Activated CD4-positive, alpha-beta memory T cell treated with anti-CD3 and anti-CD28 coated beads, Interleukin-2, amount 10 ng/mL, durations not matched to agents 7 days and 5 days (primary cell): ENCODE measurements around the gene QSOX2. TPM values are rescaled to one million over a fixed set of nuclear protein-coding genes. Genes with fewer than 3 reads are reported as not detected.

Experiments
- CTCF ChIA-PET: fragments of 350-600 bp; sonication (Branson Sonifier 250); formaldehyde crosslinking; loops from one replicate; lab custom pipeline; 2021; ENCODE audit warnings: antibody characterized with exemption, inconsistent platforms; lab: Charles Lee
- POLR2A ChIA-PET: fragments of 350-600 bp; sonication (Branson Sonifier 250); formaldehyde crosslinking; loops from one replicate; lab custom pipeline; 2021; ENCODE audit warnings: antibody characterized with exemption; lab: Charles Lee
- DNase-seq: peaks from one replicate; pipeline ENCODE4 v3.0.0-alpha.2; 2020
- H3K27ac Mint-ChIP-seq: one replicate; pipeline ENCODE4 v1.8.0; 2021; ENCODE audit warnings: mild to moderate bottlenecking, mixed read lengths
- H3K27me3 Mint-ChIP-seq: one replicate; pipeline ENCODE4 v1.8.0; 2021; ENCODE audit warnings: mixed read lengths
- H3K36me3 Mint-ChIP-seq: one replicate; pipeline ENCODE4 v1.8.0; 2021; ENCODE audit warnings: low read depth, mixed read lengths
- H3K4me1 Mint-ChIP-seq: one replicate; pipeline ENCODE4 v1.8.0; 2021; ENCODE audit warnings: mixed read lengths
- H3K4me3 Mint-ChIP-seq: one replicate; pipeline ENCODE4 v1.8.0; 2021; ENCODE audit warnings: mild to moderate bottlenecking, mixed read lengths
- H3K9me3 Mint-ChIP-seq: one replicate; pipeline ENCODE4 v1.8.0; 2021; ENCODE audit warnings: mixed read lengths
- total RNA-seq, 2 experiments: library from RNA; stranded (reverse); gene quantifications; one replicate each; pipeline ENCODE4 v1.2.3, GENCODE V29; 2021

The QSOX2 gene
- total RNA-seq, 2 experiments from 2014 or later = 12.4 to 13.4 TPM

- H3K36me3 Mint-ChIP-seq = peaks cover 13% of the 10 kb centered on the region
- H3K27me3 Mint-ChIP-seq = no peaks in the 10 kb centered on the region
- H3K4me3 Mint-ChIP-seq = peak overlapping the region; percentile 54
- CTCF ChIA-PET = interaction anchor here (1.2 kb wide), 1 partner anchor 301 kb away, joined by 3 read pairs; no protein-coding TSS in a partner anchor
- POLR2A ChIA-PET = no interaction called here
- H3K9me3 Mint-ChIP-seq = no peaks in the 10 kb centered on the region
- DNase-seq = peak; percentile 47
- peak overlapping the region; percentile 78 for H3K27ac Mint-ChIP-seq
- peaks cover 40% of the 10 kb centered on the region for H3K4me1 Mint-ChIP-seq
Observed at GRCh38 chr9:136231478-136232297, 13.9 kb downstream of the QSOX2 start.

DNA sequence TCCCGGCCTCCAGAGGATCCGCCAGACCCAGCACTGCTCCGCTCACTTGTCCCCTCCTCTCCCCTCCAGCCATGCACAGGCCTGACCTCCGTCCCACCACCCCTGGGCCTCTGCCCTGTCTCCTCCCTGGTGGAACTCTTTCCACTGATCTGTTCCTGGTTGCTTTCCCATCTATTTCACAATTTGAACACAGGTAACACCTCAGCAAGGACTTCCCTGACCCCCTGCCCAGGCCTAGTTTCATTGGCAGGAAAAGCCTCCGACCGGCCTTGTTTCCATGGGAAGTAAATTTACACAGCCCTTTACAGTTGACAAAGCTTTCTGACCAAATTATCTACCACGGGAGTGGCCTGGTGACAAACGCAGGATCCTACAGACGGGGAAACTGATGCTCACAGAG is 14.8 kb downstream of the QSOX2 start:
- CTCF ChIA-PET = no interaction called here
- no peak overlapping the region for H3K4me3 Mint-ChIP-seq
- no peak for DNase-seq
- POLR2A ChIA-PET = no interaction called here
- peaks cover 13% of the 10 kb centered on the region for H3K36me3 Mint-ChIP-seq
- H3K9me3 Mint-ChIP-seq = no peaks in the 10 kb centered on the region
- peaks cover 43% of the 10 kb centered on the region for H3K4me1 Mint-ChIP-seq
- peak overlapping the region; percentile 16 for H3K27ac Mint-ChIP-seq
- no peaks in the 10 kb centered on the region for H3K27me3 Mint-ChIP-seq

- Mint-ChIP-seq H3K4me3 (no peak overlapping the region), H3K9me3 (no peaks in the 10 kb centered on the region), H3K36me3 (peaks cover 13% of the 10 kb centered on the region), H3K27ac (no peak overlapping the region), H3K4me1 (peaks cover 46% of the 10 kb centered on the region), H3K27me3 (no peaks in the 10 kb centered on the region)
- ChIA-PET CTCF (no interaction called here), POLR2A (no interaction called here)
- no peak for DNase-seq
Observed at GRCh38 chr9:136230365-136230764, 15.2 kb downstream of the QSOX2 start.

- no peak overlapping the region for H3K27ac Mint-ChIP-seq
- H3K36me3 Mint-ChIP-seq = peaks cover 9% of the 10 kb centered on the region
- no peaks in the 10 kb centered on the region for H3K9me3 Mint-ChIP-seq
- CTCF ChIA-PET = interaction anchor here (1.6 kb wide), 1 partner anchor 38 kb away, joined by 4 read pairs; no protein-coding TSS in a partner anchor
- no peak overlapping the region for H3K4me3 Mint-ChIP-seq
- H3K27me3 Mint-ChIP-seq = no peaks in the 10 kb centered on the region
- peaks cover 47% of the 10 kb centered on the region for H3K4me1 Mint-ChIP-seq
- DNase-seq = no peak
- POLR2A ChIA-PET = no interaction called here
Observed at GRCh38 chr9:136229096-136230065, 16.2 kb downstream of the QSOX2 start.

GRCh38 chr9:136228107-136228875 is 17.3 kb downstream of the QSOX2 start:
- peaks cover 16% of the 10 kb centered on the region for H3K36me3 Mint-ChIP-seq
- DNase-seq = no peak
- CTCF ChIA-PET = interaction anchor here (1.6 kb wide), 1 partner anchor 39 kb away, joined by 4 read pairs; no protein-coding TSS in a partner anchor
- no peak overlapping the region for H3K27ac Mint-ChIP-seq
- POLR2A ChIA-PET = no interaction called here
- H3K4me3 Mint-ChIP-seq = no peak overlapping the region
- H3K4me1 Mint-ChIP-seq = peaks cover 42% of the 10 kb centered on the region
- no peaks in the 10 kb centered on the region for H3K27me3 Mint-ChIP-seq
- no peaks in the 10 kb centered on the region for H3K9me3 Mint-ChIP-seq

DNA sequence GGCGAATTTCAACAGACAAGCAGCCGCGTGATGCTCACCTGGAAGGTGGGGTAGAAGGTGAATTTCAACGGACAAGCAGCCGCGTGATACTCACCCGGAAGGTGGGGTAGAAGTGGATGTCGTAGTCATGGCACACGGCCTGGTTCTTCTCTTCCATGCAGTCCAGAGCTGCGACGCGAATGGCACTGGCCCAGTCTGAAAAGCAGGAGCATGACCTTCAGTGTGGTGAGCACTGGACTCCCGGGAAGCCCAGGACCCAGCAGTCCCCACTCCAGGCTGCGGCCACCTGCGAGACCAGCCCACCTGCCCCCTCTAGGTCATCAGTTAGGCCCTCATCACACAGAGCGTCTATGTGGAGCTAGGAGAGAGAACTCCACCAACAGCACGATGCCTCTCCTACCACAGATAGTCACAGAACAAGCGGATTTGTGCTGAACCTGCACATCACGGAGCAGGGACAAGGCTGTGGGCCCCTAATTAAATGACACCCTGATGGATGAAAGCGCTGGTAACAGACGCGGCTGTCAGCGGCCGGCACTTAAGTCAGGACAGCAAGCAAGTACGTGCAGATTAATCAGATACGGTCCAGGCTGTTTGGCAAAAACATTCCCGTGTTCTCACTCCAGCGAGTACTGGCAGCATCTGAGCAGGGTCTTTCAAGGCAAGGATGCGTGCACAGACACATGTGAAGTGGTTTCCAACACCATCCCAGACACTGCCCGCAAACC is 18.8 kb downstream of the QSOX2 start:
- Mint-ChIP-seq H3K9me3 (no peaks in the 10 kb centered on the region), H3K4me1 (peaks cover 33% of the 10 kb centered on the region), H3K36me3 (peaks cover 21% of the 10 kb centered on the region), H3K4me3 (no peak overlapping the region), H3K27me3 (no peaks in the 10 kb centered on the region), H3K27ac (no peak overlapping the region)
- ChIA-PET POLR2A (interaction anchor here (0.5 kb wide), 1 partner anchor 118 kb away, joined by 4 read pairs; no protein-coding TSS in a partner anchor), CTCF (no interaction called here)
- DNase-seq = no peak

GRCh38 chr9:136225748-136226679 is 19.6 kb downstream of the QSOX2 start:
- Mint-ChIP-seq H3K27ac (peak overlapping the region; percentile 85), H3K27me3 (no peaks in the 10 kb centered on the region), H3K4me3 (peak overlapping the region; percentile 48), H3K9me3 (no peaks in the 10 kb centered on the region), H3K36me3 (peaks cover 23% of the 10 kb centered on the region), H3K4me1 (peaks cover 34% of the 10 kb centered on the region)
- DNase-seq = peak; percentile 77
- ChIA-PET CTCF (interaction anchor here (0.6 kb wide), 1 partner anchor 35 kb away, joined by 3 read pairs; no protein-coding TSS in a partner anchor), POLR2A (no interaction called here)

DNA sequence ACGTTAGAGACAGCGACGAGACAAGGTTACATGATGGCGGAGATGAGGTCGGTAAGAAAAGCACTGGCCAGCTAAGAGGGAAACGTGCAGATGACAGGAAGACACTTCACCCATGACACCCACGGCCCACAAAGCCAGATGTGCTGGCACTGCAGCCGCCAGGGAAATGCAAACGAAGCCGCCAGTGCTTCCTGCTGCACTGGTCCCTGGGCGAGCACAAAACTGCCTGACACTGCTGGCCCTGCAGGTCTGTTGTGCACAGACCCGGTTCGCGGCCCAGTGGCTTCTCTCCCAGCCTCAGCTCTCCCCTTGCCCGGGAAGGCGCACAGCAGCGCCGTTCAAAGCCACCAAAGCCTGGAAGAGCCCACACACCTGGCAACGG is 20.3 kb downstream of the QSOX2 start:
- CTCF ChIA-PET = interaction anchor here (0.6 to 2.0 kb wide), 5 partner anchors 10 to 136 kb away, joined by 3 to 4 read pairs (median 4); no protein-coding TSS in a partner anchor
- H3K27ac Mint-ChIP-seq = peak overlapping the region; percentile 85
- H3K4me1 Mint-ChIP-seq = peaks cover 36% of the 10 kb centered on the region
- H3K4me3 Mint-ChIP-seq = peak overlapping the region; percentile 48
- no peaks in the 10 kb centered on the region for H3K27me3 Mint-ChIP-seq
- DNase-seq = peak; percentile 43
- peaks cover 22% of the 10 kb centered on the region for H3K36me3 Mint-ChIP-seq
- POLR2A ChIA-PET = no interaction called here
- no peaks in the 10 kb centered on the region for H3K9me3 Mint-ChIP-seq

DNA sequence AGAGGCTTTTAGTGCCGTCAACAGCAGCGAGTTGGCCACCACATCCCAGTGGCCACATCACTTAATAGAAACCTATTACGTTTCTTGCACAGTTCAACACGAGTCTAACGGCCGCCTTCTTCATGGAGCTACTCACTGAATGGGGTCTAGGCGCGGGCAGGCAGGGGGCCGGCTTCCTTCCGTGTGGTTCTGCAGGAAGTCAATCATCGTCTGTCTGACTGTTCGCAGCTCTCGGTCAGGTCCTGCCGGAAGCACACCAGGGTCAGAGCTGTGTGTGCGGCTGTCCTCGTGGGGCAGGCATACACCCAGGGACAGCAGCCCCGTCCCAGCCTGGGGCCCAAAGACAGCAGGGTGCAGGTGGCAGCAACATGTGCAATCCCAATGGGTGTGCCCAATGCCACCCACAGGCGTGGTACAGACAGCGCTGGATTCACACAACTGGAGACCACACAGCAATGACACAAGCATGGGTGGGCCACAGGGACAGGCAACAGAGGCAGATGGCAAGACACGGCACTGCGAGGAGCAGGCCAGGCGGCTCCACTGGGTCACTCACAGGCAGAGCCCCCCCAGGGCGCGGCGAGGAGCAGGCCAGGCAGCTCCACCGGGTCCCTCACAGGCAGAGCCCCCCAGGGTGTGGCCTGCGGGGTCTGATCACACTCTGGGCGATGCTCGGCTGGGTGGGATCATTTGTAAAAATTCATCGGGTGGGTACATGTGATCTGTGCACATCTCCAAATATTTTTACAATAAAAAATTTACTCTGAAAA is 21.6 kb downstream of the QSOX2 start:
- no peaks in the 10 kb centered on the region for H3K27me3 Mint-ChIP-seq
- ChIA-PET CTCF (interaction anchor here (0.9 to 2.0 kb wide), 4 partner anchors 8 to 134 kb away, joined by 4 read pairs; no protein-coding TSS in a partner anchor), POLR2A (no interaction called here)
- no peak for DNase-seq
- H3K27ac Mint-ChIP-seq = peak overlapping the region; percentile 85
- H3K4me3 Mint-ChIP-seq = no peak overlapping the region
- peaks cover 40% of the 10 kb centered on the region for H3K4me1 Mint-ChIP-seq
- H3K36me3 Mint-ChIP-seq = peaks cover 28% of the 10 kb centered on the region
- no peaks in the 10 kb centered on the region for H3K9me3 Mint-ChIP-seq

DNA sequence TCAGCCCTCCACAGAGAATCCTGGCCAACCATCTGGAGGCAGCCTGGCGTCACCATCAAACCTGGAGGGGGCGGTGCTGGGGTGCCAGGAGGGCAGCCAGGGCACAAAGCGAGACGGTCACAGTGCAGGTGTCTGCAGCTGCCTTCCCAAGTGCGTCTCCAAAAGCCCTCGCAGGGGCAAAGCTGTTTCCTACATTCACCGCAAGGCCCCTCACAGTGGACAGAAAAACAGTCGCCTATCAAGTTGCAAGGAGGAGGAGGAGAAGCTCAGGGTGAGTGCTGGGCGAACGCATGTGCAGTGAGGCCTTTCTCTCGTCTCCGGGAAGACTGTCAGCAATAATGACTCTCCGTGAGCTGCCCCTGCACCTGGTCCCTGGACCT is 22.7 kb downstream of the QSOX2 start:
- POLR2A ChIA-PET = no interaction called here

More for the DNA sequence above, 22.7 kb downstream of the QSOX2 start:
- no peak for DNase-seq
- CTCF ChIA-PET = no interaction called here
- Mint-ChIP-seq H3K27ac (no peak overlapping the region), H3K36me3 (peaks cover 30% of the 10 kb centered on the region), H3K4me1 (peaks cover 35% of the 10 kb centered on the region), H3K4me3 (no peak overlapping the region), H3K9me3 (no peaks in the 10 kb centered on the region), H3K27me3 (no peaks in the 10 kb centered on the region)
